SU-DHL-6 (cell line): ENCODE measurements around the gene GNB5.

Source experiments
- EZH2phosphoT487 ChIP-seq: fragments of 200-600 bp; sonication (generic), shearing (Covaris generic); conservative IDR thresholded peaks from 2 replicates; pipeline ENCODE4 v1.6.1; 2018; ENCODE audit warnings: mild to moderate bottlenecking, antibody characterized with exemption, low read length, moderate library complexity, mixed read lengths
- TF ChIP-seq, protein P1 (sequence below): fragments of 200-600 bp; sonication (generic); IDR thresholded peaks from one replicate; pipeline ENCODE4 v1.5.1; 2017; ENCODE audit warnings: antibody characterized with exemption, mild to moderate bottlenecking, low read length, moderate library complexity; ENCODE audit not compliant: insufficient read depth, poor library complexity, severe bottlenecking

DNA sequence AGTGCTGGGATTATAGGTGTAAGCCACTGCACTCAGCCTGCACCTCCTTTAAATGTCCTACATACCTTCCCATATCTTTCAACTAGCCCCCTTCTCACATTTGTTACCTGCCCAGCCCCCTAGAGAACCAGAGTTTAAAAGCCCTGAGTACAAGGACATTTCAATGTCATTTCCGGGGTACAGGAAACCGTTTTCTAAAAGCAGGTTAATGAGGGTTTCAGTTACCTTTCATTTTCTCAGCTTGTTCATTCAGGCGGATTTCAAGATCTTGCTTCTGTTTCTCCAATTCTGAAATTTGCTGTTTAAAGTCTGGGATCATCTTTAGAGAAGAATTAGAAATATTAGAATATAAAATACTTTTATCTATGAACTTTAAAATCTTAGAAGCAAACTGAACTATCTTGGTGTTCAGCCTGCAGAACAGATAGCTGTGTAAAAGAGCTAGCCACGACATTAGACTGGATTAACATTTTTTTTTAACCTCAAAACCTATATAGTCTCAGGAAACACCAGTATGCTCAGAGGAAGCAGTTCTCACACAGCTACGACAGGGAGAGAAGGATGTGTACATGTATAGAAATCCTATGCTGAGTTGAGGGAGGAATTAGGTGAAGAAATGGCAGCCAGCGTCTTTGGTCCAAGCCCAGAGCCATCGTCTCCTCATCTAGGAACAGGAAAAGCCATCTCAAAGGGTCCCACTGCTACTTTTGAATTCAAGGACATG lies 29.9 kb upstream of the GNB5 start:
- TF ChIP-seq, protein P1, sequence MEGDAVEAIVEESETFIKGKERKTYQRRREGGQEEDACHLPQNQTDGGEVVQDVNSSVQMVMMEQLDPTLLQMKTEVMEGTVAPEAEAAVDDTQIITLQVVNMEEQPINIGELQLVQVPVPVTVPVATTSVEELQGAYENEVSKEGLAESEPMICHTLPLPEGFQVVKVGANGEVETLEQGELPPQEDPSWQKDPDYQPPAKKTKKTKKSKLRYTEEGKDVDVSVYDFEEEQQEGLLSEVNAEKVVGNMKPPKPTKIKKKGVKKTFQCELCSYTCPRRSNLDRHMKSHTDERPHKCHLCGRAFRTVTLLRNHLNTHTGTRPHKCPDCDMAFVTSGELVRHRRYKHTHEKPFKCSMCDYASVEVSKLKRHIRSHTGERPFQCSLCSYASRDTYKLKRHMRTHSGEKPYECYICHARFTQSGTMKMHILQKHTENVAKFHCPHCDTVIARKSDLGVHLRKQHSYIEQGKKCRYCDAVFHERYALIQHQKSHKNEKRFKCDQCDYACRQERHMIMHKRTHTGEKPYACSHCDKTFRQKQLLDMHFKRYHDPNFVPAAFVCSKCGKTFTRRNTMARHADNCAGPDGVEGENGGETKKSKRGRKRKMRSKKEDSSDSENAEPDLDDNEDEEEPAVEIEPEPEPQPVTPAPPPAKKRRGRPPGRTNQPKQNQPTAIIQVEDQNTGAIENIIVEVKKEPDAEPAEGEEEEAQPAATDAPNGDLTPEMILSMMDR = no peak
- TF ChIP-seq EZH2phosphoT487 = no peak
